NCI-H69 (cell line): Measurements from ENCODE around the gene CLNK.
"Not testable (repeated sequence)": the region's sequence is repeated elsewhere in the genome, so short reads cannot be mapped to it uniquely, and the experiment has no call there.

ENCODE experiments used
- DNase-seq: peaks from one replicate; lab custom pipeline; 2025; lab: John Stamatoyannopoulos, UW

Gene CLNK

DNA sequence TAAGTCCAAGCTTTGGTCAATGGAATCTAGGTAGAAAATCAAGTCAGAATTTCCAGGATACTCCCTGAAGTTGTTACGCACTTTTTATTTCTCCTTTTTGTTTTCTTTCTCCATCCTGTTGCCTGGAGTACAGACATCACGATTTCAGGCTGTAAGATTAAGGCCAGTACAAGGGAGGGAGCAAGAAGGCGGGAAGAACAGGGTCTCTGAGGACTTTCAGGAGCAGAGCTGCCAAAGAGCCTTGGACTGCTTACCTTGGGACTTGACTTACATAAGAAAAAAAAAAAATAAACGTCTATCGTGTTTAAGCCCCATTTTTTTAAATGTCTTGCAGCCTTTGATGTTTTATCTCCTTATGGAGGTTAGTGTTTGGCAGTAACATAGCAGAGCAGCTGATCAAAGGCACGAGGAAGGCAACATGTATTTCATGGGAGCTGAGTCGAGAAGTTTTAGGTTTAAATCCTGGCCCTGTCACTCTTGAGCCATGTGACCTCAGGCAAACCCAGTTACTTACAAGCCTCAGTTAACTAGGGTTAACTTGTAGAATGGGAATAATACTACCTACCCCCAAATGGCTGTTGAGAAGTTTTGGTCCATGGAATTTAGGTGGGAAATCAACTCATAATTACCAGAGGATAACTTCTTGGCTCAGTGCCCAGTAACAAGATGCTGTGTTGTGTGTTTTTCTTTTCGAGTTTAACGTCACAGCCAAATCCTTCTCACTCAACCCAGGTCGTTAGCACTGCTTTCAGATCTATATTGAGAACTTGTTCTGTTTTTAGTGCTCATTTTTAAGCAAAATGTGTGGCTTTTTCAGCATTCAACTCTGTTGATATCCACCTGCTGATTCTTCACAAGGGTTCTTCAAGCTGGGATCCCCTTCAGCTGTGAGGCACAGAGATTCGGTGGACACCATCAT is 106.8 kb downstream of the CLNK start:
- DNase-seq: peak; percentile 28

- no peak for DNase-seq
Measured at GRCh38 chr4:10577018-10577417, 107.5 kb downstream of the CLNK start.

- no peak for DNase-seq
Measured at GRCh38 chr4:10576236-10576635, 108.3 kb downstream of the CLNK start.

DNA sequence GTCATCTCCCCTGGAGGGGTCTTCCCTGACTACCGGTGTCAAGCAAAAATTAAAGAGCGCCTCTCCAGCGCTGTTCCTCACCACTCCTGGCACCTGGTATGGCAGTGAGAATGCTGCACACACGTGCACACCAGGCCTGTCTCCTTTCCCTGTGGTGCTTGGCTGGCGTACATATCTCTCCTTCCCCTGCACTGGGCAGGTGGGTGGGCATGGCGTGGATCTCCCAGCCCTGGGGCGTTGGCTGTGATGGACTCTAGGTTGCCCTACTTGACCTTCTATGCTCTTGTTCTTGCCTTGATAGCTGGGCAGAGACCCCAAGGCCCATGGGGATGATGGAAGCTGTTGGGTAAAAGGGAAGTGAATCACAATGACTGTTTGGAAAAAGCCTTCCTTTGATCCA is 109.2 kb downstream of the CLNK start:
- no peak for DNase-seq

DNA sequence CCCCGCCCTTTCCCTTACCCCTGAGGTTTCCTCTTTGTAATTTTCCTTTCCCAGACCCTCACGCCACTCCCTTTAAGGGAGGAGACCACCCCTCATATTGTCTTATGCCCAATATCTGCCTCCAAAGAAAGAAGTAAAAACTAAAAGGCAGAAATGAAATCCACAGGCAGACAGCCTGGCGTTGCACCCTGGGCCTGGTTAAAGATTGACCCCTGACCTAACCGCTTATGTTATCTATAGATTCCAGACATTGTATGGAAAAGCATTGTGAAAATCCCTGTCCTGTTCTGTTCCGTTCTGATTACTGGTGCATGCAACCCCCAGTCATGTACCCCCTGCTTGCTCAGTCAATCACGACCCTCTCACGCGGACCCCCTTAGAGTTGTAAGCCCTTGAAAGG is 110.0 kb downstream of the CLNK start:
- DNase-seq: not testable (repeated sequence)

DNA sequence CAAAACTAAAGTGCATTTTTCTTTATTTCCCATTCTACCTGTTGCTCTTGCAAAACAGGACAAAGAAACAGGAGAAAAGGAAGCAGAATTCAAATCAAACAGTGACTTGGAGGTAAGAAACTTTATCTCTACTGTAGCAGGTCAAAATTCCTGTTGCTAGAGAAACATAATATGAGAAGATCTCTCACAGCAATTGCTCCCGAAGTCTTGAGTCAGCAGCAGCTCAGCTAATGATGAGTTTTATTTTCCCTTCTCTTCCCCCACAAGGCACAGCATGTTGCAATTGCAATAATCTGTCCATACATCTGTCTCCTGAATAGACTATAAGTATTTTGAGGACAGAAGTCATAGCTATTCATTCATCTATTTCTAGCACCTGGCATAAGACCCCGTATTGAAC is 112.7 kb downstream of the CLNK start:
- peak; percentile 52 for DNase-seq

DNA sequence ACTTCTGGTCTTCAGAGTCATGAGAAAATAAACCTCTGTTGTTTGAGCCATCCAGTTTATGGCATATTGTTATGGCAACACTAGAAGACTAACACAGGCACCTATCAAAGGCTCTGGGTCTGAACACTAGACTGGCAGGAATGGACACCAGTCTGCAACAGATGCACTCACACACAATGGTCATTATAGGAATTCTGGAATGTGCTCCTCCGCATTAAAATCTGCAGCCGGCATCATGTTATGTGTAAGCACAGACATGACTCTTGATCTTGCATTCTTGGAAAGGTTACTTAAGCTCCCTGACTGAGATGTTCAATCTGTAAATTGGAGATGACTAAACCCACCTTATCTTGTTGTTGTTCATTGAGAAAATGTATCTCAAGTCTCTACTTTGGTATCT is 115.1 kb downstream of the CLNK start:
- DNase-seq: no peak

GRCh38 chr4:10567766-10568165 is 116.8 kb downstream of the CLNK start:
- DNase-seq: no peak

GRCh38 chr4:10565166-10565780 is 119.3 kb downstream of the CLNK start:
- DNase-seq: no peak

- DNase-seq: peak; percentile 74
Measured at GRCh38 chr4:10554694-10555093, 129.9 kb downstream of the CLNK start.

DNA sequence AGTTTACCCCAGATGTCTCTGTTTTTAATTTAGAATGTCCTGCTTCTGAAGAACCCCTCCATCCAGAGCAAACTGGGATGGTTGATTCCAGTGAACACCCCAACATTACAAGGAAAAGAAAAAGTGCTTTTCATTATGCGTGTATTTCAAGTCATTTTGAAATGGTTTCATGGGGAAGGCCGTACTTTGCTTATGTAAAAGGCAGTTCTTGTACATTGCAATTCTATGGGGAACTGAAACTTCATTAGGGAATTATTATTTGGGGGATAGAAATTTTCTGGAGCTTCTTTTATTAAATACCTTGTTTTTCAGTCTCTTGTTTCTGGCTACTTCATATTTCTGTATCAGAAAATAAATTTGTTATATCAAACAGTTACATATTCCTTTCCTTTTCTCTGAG is 130.4 kb downstream of the CLNK start:
- no peak for DNase-seq

DNA sequence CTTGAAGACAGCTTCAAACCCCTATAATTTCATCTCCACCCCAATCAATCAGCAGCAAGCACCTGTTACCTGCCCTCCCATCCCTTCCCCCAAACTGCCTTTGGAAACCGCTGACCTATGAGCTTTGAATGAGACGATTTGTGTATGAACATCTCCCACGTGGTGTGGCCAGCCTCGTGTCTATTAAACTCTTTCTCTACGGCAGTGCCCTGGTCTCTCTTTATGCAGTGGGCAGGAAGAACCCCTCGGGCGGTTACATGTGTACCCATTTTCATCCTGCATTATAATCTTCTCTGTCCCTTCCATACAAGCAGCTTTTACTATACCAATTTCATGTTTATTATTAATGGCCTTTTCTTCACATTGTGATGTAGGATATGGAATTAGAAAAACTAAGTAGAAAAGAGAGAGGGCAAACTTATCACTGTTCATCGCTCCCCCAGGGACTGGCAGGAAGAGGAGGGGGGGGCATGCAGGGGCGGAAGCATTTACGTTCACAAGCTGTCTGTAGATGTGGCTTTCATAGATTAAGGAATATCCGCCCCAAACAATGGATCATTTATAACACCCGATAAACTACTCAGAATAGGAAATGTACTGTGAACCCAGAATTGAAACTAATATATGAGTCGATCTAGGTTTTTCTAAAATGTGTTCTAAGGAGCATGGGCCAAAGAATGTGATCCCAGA is 131.8 kb downstream of the CLNK start:
- DNase-seq: peak; percentile 4

- DNase-seq: peak; percentile 43
Measured at GRCh38 chr4:10535912-10536311, 148.7 kb downstream of the CLNK start.

DNA sequence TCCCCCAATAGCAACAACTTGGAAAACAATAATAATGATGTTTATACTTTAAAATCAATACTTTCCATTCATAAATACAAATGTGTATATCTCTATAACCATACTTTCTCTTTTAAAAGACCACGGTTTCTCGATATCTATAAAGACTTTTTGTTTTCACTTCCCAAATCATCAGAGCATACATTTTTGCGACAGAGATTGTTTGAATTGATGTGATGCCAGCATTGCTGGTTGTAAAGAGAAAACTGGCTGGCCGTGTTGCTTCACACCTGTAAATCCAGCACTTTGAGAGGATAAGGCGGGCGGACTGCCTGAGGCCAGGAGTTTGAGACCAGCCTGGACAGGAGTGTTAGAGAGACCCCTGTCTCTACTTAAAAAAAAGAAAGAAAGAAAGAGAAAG is 149.7 kb downstream of the CLNK start:
- peak; percentile 24 for DNase-seq

GRCh38 chr4:10532155-10532554 is 152.4 kb downstream of the CLNK start:
- DNase-seq: no peak

DNA sequence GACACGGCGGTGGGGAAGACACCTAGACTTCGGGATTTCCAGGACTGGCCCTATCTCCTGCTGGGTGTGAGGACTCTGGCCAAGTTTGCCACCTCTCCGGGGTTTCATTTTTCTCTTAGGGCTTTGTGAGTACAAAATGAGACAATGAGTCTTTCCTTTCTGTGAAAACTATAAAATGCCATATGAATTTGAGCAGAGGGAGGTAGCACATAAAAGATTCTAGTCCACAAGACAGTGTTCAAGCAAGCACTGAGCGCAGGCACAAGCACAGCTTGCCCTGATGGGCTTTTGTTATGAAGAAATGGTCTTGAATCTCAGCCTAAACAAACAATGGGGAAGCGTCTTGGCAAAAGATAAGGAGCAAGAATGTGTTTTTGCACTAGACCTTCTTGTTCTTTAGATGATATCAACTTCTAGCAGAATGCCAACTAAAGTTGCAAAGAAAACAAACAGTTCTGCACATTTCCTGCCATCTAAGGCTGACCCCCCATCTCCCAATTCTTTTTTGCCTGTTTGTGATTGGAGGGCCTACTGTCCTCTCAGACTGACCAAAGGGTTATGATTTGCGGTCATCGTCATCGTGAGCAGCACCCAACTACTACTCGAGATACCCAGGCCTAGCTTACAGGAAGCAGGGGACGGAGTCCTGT is 154.3 kb downstream of the CLNK start:
- DNase-seq: peak; percentile 37

GRCh38 chr4:10529291-10530136 is 155.1 kb downstream of the CLNK start:
- no peak for DNase-seq

DNA sequence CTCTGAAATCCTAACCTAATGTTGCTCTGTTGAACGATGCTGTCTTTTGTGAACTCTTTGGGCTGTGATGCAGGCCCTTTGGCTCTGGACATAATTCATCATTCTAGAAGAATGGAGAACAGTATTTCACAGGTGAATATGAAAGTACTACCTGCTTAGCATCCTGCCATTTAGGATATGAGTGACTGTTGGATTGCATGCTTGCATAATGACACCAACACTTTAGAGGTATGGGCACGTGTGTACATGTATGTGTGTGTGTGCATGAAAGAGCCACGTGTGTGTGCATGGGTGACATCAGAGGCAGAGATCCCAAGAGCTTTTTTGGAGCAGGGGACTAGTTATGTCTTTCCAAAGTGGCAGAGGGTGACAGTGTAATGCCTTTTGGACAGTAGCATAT is 157.1 kb downstream of the CLNK start:
- DNase-seq: no peak

DNA sequence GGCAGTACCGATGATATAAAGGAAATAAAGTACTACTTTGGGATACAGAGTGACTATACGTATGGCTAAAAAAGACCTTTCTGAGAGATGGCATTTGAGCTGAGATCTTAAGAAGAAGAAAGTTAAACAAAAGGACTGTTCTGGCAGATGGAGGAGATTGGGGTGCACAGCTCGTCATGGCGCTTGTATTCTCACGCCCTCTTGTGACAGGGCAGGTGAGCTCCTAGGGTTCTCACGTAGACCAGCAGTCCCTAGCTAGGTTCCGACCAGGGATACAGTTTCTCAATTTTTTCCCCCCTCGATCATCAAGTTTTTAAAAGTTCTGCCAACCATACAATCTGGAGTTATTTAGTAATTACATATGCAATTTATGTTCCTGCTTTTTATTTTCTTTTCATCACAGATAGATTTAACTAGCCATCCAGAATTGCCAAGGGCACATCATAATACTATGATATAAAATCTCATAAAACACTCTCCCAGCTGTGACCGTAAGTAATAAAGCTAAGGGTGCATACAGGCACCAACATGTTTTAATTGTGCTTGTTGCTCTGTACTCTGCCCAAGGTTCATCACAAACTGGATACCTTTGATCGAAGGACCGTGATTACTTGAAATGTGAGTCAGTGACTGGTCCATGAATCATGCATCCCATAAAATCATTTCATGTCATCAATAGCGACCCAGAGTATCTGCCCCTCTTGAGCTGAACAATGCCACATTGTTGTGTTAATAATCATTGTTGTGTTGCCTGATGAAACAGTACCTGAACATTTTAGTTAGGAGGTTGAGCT is 157.9 kb downstream of the CLNK start:
- peak; percentile 59 for DNase-seq

DNA sequence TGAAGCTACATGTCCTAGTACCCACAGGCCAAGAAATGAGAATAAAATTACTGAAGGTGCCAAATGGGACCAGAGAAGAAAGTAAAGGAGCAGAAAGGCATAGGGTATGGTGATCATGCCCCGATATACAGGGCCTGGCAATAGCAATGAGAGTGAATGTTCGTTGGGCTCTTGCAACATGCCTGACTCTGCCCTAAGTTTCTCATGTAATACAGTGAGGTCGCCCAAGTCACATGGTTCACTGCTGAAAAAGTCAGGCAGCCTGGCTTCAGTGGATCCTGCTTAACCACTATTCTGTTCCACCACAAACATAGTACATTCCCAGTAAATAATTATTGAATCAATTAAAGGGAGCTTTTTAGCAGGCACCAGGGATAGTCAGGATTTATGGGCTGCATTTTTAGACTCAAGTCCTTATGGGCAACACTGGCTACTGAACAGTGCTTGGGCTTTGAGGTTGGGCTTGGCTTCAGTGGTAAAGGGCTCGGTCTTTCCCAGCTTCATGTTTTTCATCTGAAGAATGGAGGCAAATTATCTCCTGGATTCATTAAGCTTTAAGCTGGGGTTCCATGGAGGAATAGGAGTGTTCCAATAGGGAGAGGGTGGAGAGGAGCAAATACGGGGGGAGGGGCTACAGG is 160.3 kb downstream of the CLNK start:
- no peak for DNase-seq
